Measurements from ENCODE around the gene CCM2L. TPM values are rescaled to one million over a fixed set of nuclear protein-coding genes. Genes with fewer than 3 reads are reported as not detected.

Gene CCM2L
- total and polyA plus RNA-seq, 9 of the 15 experiments (the other 6 are each of a cell fraction or from before 2014, with no cell fraction given), result 0.04 TPM; not detected in 8

GRCh38 chr20:32080783-32081182 is 70.5 kb downstream of the CCM2L start (continued):
- TF ChIP-seq ETV6 (IDR thresholded peaks at IDR 0.05; ENCODE audit: borderline replicate concordance in 1 of 2, low read depth in 2 of 2, low read length in 1 of 2) (no peak), ETV6 (CRISPR knock-in tag; IDR thresholded peaks at IDR 0.05; ENCODE audit: borderline replicate concordance) (no peak), ZNF143 (CRISPR knock-in tag; IDR thresholded peaks at IDR 0.05) (no peak), POLR2AphosphoS5 (IDR thresholded peaks at IDR 0.05; ENCODE audit: control insufficient read depth, insufficient read depth, low read depth, low read length) (no peak), ADNP (tag; IDR thresholded peaks at IDR 0.05) (peak; percentile 49; the same call in 1 of the 2 replicates), ZNF778 (CRISPR knock-in tag; IDR thresholded peaks at IDR 0.05) (no peak), PTBP1 (IDR thresholded peaks at IDR 0.05; ENCODE audit: low read depth, low read length) (no peak), SLC30A9 (CRISPR knock-in tag; IDR thresholded peaks at IDR 0.05) (no peak), ELF4 (CRISPR knock-in tag; IDR thresholded peaks at IDR 0.05) (no peak), NFYB (IDR thresholded peaks at IDR 0.05; ENCODE audit: extremely low read depth, insufficient read length) (no peak), TCF7L2 (IDR thresholded peaks at IDR 0.05; ENCODE audit: low read depth, low read length) (no peak)

Small RNA genes lying within 50 kb of the gene (small RNA-seq; reads per million reads assigned to genes)
- 1.4 reads per million, percentile 71 among the genes with 10 or more reads in this experiment for gene RNA5SP481
- 3.1 reads per million, percentile 88 among the genes with 10 or more reads in this experiment for gene RNA5SP482

Other genes with a start within 250 kb of the CCM2L start
Only the 7 nearest of the 10 such genes appear.
- gene FOXS1, start 164.8 kb upstream of the CCM2L start, total RNA-seq (2014; rRNA removed), result not detected in 2 replicates
- gene FOXS1, start 164.8 kb upstream of the CCM2L start, total RNA-seq (2014; rRNA removed; fragmentation: Illumina TruSeq; extraction: Trizol), result not detected in 2 replicates
- gene FOXS1, start 164.8 kb upstream of the CCM2L start, total RNA-seq (2015; rRNA removed; fragmentation: Illumina TruSeq; extraction: Trizol), result not detected in 2 replicates
- gene FOXS1, start 164.8 kb upstream of the CCM2L start, total RNA-seq (2021), result not detected in 2 replicates
- not detected in 2 replicates for gene FOXS1, start 164.8 kb upstream of the CCM2L start, polyA plus RNA-seq (2011; rRNA removed)
- gene FOXS1, start 164.8 kb upstream of the CCM2L start, polyA plus RNA-seq (2014; fragmentation: Illumina TruSeq; extraction: Trizol), result not detected in 2 replicates
- not detected for gene FOXS1, start 164.8 kb upstream of the CCM2L start, polyA plus RNA-seq (2014; fragmentation: Nextera tagmentation; extraction: Ambion mirVana)
- gene FOXS1, start 164.8 kb upstream of the CCM2L start, polyA plus RNA-seq (2014; rRNA removed), result not detected in 2 replicates
- gene DUSP15, start 139.9 kb upstream of the CCM2L start, total RNA-seq (2014; rRNA removed), result not detected in 2 replicates
- not detected in 2 replicates for gene DUSP15, start 139.9 kb upstream of the CCM2L start, total RNA-seq (2014; rRNA removed; fragmentation: Illumina TruSeq; extraction: Trizol)
- gene DUSP15, start 139.9 kb upstream of the CCM2L start, total RNA-seq (2015; rRNA removed; fragmentation: Illumina TruSeq; extraction: Trizol), result not detected in 2 replicates
- not detected in 2 replicates for gene DUSP15, start 139.9 kb upstream of the CCM2L start, total RNA-seq (2021)
- not detected in 2 replicates for gene DUSP15, start 139.9 kb upstream of the CCM2L start, polyA plus RNA-seq (2011; rRNA removed)
- not detected in 2 replicates for gene DUSP15, start 139.9 kb upstream of the CCM2L start, polyA plus RNA-seq (2014; fragmentation: Illumina TruSeq; extraction: Trizol)
- gene DUSP15, start 139.9 kb upstream of the CCM2L start, polyA plus RNA-seq (2014; fragmentation: Nextera tagmentation; extraction: Ambion mirVana), result not detected
- 0.34 and 0.66 TPM in 2 replicates for gene DUSP15, start 139.9 kb upstream of the CCM2L start, polyA plus RNA-seq (2014; rRNA removed)
- gene TTLL9, start 139.8 kb upstream of the CCM2L start, total RNA-seq (2014; rRNA removed), result not detected in 2 replicates
- gene TTLL9, start 139.8 kb upstream of the CCM2L start, total RNA-seq (2014; rRNA removed; fragmentation: Illumina TruSeq; extraction: Trizol), result not detected in 2 replicates
- gene TTLL9, start 139.8 kb upstream of the CCM2L start, total RNA-seq (2015; rRNA removed; fragmentation: Illumina TruSeq; extraction: Trizol), result not detected in 2 replicates
- not detected in 2 replicates for gene TTLL9, start 139.8 kb upstream of the CCM2L start, total RNA-seq (2021)
- not detected in 2 replicates for gene TTLL9, start 139.8 kb upstream of the CCM2L start, polyA plus RNA-seq (2011; rRNA removed)
- not detected in 2 replicates for gene TTLL9, start 139.8 kb upstream of the CCM2L start, polyA plus RNA-seq (2014; fragmentation: Illumina TruSeq; extraction: Trizol)
- gene TTLL9, start 139.8 kb upstream of the CCM2L start, polyA plus RNA-seq (2014; fragmentation: Nextera tagmentation; extraction: Ambion mirVana), result under 1 TPM in 1 of 2 experiments, not detected in 1; 0.06 TPM
- gene TTLL9, start 139.8 kb upstream of the CCM2L start, polyA plus RNA-seq (2014; rRNA removed), result 0.07 TPM in 1 of 2 replicates, not detected in the other
- 19.9 and 22.2 TPM in 2 replicates for gene PDRG1, start 58.4 kb upstream of the CCM2L start, total RNA-seq (2014; rRNA removed)
- 11.6 and 12.6 TPM in 2 replicates for gene PDRG1, start 58.4 kb upstream of the CCM2L start, total RNA-seq (2014; rRNA removed; fragmentation: Illumina TruSeq; extraction: Trizol)
- 13.4 and 14.1 TPM in 2 replicates for gene PDRG1, start 58.4 kb upstream of the CCM2L start, total RNA-seq (2015; rRNA removed; fragmentation: Illumina TruSeq; extraction: Trizol)
- 25.2 and 26.1 TPM in 2 replicates for gene PDRG1, start 58.4 kb upstream of the CCM2L start, total RNA-seq (2021)
- gene PDRG1, start 58.4 kb upstream of the CCM2L start, polyA plus RNA-seq (2011; rRNA removed), result 24.8 and 27.8 TPM in 2 replicates
- gene PDRG1, start 58.4 kb upstream of the CCM2L start, polyA plus RNA-seq (2014; fragmentation: Illumina TruSeq; extraction: Trizol), result 23.4 and 24.6 TPM in 2 replicates
- 10 to 100 TPM; 38.5 to 58.6 TPM for gene PDRG1, start 58.4 kb upstream of the CCM2L start, polyA plus RNA-seq (2014; fragmentation: Nextera tagmentation; extraction: Ambion mirVana)
- gene PDRG1, start 58.4 kb upstream of the CCM2L start, polyA plus RNA-seq (2014; rRNA removed), result 31.6 and 32.2 TPM in 2 replicates
- not detected in 2 replicates for gene XKR7, start 42.3 kb upstream of the CCM2L start, total RNA-seq (2014; rRNA removed)
- gene XKR7, start 42.3 kb upstream of the CCM2L start, total RNA-seq (2014; rRNA removed; fragmentation: Illumina TruSeq; extraction: Trizol), result not detected in 2 replicates
- gene XKR7, start 42.3 kb upstream of the CCM2L start, total RNA-seq (2015; rRNA removed; fragmentation: Illumina TruSeq; extraction: Trizol), result not detected in 2 replicates
- 0.02 TPM in 1 of 2 replicates, not detected in the other for gene XKR7, start 42.3 kb upstream of the CCM2L start, total RNA-seq (2021)
- gene XKR7, start 42.3 kb upstream of the CCM2L start, polyA plus RNA-seq (2011; rRNA removed), result not detected in 2 replicates
- not detected in 2 replicates for gene XKR7, start 42.3 kb upstream of the CCM2L start, polyA plus RNA-seq (2014; fragmentation: Illumina TruSeq; extraction: Trizol)
- gene XKR7, start 42.3 kb upstream of the CCM2L start, polyA plus RNA-seq (2014; fragmentation: Nextera tagmentation; extraction: Ambion mirVana), result not detected
- gene XKR7, start 42.3 kb upstream of the CCM2L start, polyA plus RNA-seq (2014; rRNA removed), result not detected in 2 replicates
- 0.27 TPM in 1 of 2 replicates, not detected in the other for gene HCK, start 41.8 kb downstream of the CCM2L start, total RNA-seq (2014; rRNA removed)
- gene HCK, start 41.8 kb downstream of the CCM2L start, total RNA-seq (2014; rRNA removed; fragmentation: Illumina TruSeq; extraction: Trizol), result not detected in 2 replicates
- 0.38 and 0.51 TPM in 2 replicates for gene HCK, start 41.8 kb downstream of the CCM2L start, total RNA-seq (2015; rRNA removed; fragmentation: Illumina TruSeq; extraction: Trizol)
- gene HCK, start 41.8 kb downstream of the CCM2L start, total RNA-seq (2021), result not detected in 2 replicates
- 0.04 TPM in 1 of 2 replicates, not detected in the other for gene HCK, start 41.8 kb downstream of the CCM2L start, polyA plus RNA-seq (2011; rRNA removed)
- not detected in 2 replicates for gene HCK, start 41.8 kb downstream of the CCM2L start, polyA plus RNA-seq (2014; fragmentation: Illumina TruSeq; extraction: Trizol)
- not detected for gene HCK, start 41.8 kb downstream of the CCM2L start, polyA plus RNA-seq (2014; fragmentation: Nextera tagmentation; extraction: Ambion mirVana)
- 0.09 TPM in 1 of 2 replicates, not detected in the other for gene HCK, start 41.8 kb downstream of the CCM2L start, polyA plus RNA-seq (2014; rRNA removed)
- gene TM9SF4, start 99.3 kb downstream of the CCM2L start, total RNA-seq (2014; rRNA removed), result 14.5 and 22.1 TPM in 2 replicates
- 19.7 and 20.9 TPM in 2 replicates for gene TM9SF4, start 99.3 kb downstream of the CCM2L start, total RNA-seq (2014; rRNA removed; fragmentation: Illumina TruSeq; extraction: Trizol)
- gene TM9SF4, start 99.3 kb downstream of the CCM2L start, total RNA-seq (2015; rRNA removed; fragmentation: Illumina TruSeq; extraction: Trizol), result 25.6 and 29.2 TPM in 2 replicates
- 35.0 and 37.9 TPM in 2 replicates for gene TM9SF4, start 99.3 kb downstream of the CCM2L start, total RNA-seq (2021)
- 39.7 and 54.8 TPM in 2 replicates for gene TM9SF4, start 99.3 kb downstream of the CCM2L start, polyA plus RNA-seq (2011; rRNA removed)
- gene TM9SF4, start 99.3 kb downstream of the CCM2L start, polyA plus RNA-seq (2014; fragmentation: Illumina TruSeq; extraction: Trizol), result 41.0 and 46.3 TPM in 2 replicates
- 10 to 100 TPM; 15.9 to 20.2 TPM for gene TM9SF4, start 99.3 kb downstream of the CCM2L start, polyA plus RNA-seq (2014; fragmentation: Nextera tagmentation; extraction: Ambion mirVana)
- 26.9 and 30.2 TPM in 2 replicates for gene TM9SF4, start 99.3 kb downstream of the CCM2L start, polyA plus RNA-seq (2014; rRNA removed)

Data from K562 (cell line).